HG03064 (cell line): ENCODE data around the gene RRP7A.
"Not testable (repeated sequence)": the region's sequence is repeated elsewhere in the genome, so short reads cannot be mapped to it uniquely, and the experiment has no call there.

ENCODE experiments used
- ATAC-seq: cut with Tn5 transposase; IDR thresholded peaks from one replicate; pipeline ENCODE4 v1.9.1; 2021; ENCODE audit warnings: low read depth; ENCODE audit not compliant: unreplicated experiment

RRP7A gene

DNA sequence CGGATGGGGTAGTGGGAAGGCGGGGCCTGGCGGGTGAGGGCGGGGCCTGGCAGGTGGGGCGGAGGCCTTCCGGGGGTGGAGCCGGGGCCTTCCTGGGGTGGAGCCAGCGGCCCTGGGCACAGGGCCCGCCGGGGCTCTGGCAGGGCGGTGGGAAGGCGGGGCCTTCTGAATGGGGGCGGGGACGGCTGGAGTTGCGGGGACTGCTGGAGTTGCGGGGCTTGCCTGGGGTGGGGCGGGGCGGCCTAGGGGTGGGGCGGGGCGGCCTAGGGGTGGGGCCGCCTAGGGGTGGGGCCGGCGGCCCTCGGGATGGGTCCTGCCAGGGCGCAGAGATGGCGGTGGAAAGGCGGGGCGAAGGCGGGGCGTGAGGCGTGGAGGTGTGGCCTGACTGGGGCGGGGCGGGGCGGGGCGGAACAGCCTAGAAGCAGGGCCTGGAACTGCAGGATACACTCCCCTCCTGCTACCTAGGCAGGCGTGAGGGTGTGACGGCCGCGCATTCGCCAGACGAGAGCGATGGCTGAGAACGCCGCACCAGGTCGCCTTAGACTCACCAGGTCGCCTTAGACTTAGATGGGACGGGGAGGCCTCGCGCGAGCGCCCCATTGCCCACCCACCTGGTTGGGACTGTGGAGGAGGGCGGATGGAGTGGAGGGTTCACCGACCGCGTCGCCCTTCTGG, 19.3 kb downstream of the RRP7A start:
- ATAC-seq = peak; percentile 71

DNA sequence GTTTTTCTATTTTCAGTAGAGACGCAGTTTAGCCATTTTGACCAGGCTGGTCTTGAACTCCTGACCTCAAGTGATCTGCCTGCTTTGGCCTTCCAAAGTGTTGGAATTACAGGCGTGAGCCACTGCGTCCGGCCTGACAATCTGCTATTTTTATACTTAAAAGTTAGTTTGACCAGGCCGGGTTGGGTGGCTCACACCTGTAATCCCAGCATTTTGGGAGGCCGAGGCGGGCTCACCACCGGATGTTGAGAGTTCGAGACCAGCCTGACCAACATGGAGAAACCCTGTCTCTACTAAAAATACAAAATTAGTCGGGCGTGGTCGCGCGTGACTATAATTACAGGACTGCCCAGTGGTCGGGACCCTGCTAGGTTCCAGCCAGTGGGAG, 19.8 kb downstream of the RRP7A start:
- ATAC-seq = not testable (repeated sequence)

DNA sequence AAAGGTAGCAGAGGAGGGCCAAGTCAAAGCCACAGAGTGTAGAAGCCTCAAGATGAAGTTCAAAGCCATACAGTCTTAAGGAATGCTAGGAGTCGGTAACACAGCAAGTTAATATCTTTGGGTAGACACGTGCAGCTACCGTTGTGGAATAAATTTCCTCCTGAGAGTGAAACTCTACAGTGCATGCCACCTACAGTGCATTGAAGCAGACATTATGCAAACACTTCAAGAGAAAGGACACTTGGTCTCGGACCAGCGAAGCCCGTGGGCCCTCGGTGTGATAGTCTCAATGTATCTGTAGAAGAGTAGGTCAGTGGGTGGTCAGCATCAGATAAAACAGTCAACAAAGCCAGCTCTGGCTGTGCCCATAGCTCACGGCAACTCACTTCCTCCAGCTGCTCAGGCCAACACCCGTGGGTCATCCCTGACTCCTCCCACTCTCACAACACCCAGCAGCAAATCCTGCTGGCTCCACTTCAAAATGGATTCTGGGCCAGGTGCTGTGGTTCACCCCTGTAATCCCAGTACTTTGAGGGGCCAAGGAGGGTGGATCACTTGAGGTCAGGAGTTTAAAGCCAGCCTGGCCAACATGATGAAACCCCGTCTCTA, 24.0 kb downstream of the RRP7A start:
- not testable (repeated sequence) for ATAC-seq

DNA sequence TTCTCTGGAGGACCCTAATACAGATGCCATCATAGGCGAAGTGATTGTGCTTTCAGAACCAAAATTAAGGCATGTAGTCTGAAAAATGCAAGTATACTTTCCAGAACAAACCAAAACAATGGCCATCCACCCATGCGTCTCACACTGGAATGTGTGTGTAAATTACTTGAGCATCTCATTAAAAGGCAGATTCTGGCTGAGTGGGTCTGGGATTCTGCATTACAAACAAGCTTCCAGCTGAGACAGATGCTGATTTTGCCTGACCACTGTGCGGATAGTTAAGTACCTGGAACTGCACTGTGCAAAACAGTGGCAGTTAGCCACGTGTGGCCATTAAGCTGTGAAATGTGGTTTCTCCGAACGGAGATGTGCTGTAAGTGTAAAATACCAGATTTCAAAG, 26.2 kb downstream of the RRP7A start:
- ATAC-seq = no peak

DNA sequence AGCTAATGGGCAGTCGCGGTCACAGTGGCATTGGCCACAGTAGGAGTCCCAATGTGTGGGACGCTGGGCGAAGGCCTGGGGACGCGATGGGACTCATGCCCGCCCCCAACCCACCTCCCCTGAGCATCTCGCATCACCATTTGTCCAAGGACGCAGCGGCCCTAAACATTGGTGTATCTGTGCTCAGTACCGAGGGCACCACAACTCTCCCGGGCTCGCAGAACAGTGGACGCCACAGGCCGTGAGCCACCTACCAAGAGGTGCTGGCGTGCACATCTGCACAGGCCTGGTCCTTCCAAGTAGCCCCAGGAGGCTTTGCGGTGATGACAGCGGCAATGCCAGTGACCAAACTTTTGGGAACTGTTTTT, 27.3 kb downstream of the RRP7A start:
- no peak for ATAC-seq

DNA sequence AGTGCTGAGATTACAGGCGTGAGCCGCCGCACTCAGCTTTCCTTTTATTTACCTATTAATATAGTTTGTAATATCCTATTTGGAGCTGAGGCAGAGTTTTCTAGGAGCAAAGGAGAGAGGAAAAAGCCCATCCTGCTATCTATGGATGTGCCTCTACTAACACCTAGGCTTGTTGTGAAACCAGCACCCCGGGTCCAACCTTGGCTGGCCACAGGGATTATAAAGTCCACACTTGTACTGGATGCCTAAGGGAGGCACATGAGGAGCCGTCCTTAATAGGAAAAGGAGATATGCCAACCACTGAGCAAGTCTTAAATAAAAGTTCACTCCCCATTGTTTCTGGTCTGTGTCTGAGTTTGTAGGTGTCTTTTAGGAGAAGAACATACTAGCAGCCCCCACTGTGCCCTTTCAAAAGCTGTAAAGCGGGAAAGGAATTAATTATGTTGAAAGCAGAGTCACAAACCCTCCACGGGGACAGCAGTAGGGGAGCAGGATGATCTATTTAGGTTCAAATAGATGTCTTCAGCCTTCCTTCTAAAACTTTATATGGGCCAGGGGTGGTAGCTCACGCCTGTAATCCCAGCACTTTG, 29.3 kb downstream of the RRP7A start:
- no peak for ATAC-seq

DNA sequence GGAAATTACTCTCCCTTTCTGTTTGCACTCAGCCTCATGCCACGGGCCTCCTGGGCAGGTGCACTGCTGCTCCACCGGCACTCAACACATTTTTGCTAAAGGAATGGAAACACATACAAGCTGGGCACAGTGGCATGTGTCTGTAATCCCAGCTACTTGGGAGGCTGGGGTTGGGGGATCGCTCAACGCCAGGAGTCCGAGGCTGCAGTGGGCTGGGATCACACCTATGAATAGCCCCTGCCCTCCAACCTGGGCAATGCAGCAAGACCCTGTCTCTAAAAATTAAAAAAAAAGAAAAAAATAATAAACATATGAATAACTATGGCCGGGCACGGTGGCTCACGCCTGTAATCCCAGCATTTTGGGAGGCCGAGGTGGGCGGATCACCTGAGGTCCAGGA, 30.6 kb downstream of the RRP7A start:
- no peak for ATAC-seq

DNA sequence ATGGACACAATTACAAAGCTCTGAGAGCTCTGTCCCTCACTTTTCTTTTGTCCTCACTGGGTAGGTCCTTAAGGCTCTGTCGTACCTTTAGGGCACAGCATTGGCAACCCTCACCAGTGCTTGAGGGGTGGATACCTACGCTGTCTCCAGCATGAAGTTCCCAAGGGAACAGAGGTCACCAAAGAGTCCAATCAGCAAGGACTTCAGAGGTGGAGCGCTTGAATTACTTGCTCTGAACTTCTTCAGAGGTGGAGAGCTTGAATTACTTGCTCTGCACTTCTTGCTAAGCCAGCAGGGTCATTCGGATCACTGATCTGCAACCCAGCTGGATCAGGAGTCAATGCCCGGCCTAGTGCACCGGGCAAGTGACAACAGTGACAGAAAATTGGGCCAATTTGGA, 35.1 kb downstream of the RRP7A start:
- ATAC-seq = no peak

DNA sequence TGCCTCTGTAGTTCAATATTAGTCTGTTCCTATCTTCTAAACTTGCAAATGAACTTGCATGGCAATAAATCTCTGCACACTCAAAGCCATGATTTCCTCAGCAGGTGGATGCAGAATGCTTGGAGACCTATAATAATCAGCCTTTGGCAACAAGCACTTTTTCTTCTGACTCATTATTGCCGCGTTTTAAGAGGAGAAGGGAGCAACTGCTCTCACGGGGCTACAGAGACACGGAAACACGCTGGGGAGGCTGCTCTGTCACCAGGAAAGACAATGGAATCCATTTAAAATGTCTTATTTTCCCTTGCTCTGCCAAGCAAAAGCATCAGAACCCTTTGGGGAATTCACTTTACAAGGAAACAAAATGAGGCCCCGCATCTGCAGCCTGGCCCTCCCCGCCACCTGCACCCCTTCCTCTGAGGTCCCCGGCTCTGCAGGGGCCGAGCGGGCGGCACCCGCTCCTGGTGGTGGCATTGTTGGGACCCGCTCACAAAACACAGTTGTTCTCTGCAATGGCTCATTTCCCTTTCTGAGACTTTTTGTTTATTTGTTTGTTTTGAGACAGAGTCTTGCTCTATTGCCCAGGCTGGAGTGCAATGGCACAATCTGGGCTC, 35.9 kb downstream of the RRP7A start:
- not testable (repeated sequence) for ATAC-seq

DNA sequence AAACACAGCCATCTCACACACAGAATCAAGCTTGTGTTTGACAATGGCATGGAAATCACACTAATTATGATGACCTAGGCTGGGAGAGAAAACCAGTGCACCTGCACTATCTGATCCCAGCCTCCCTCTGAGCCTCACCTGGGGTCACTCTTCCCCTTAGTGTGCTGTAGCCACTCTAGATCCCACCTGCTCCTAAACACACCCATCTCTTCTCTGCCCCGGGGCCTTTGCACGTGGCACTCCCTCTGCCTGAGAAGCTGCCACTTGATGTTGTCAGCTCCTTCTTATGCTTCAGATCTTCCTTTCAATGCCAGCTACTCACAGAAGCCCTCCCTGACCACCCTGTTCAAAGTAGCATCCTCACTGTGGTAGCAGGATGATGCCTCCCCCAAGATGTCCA, 44.5 kb downstream of the RRP7A start:
- ATAC-seq = no peak

DNA sequence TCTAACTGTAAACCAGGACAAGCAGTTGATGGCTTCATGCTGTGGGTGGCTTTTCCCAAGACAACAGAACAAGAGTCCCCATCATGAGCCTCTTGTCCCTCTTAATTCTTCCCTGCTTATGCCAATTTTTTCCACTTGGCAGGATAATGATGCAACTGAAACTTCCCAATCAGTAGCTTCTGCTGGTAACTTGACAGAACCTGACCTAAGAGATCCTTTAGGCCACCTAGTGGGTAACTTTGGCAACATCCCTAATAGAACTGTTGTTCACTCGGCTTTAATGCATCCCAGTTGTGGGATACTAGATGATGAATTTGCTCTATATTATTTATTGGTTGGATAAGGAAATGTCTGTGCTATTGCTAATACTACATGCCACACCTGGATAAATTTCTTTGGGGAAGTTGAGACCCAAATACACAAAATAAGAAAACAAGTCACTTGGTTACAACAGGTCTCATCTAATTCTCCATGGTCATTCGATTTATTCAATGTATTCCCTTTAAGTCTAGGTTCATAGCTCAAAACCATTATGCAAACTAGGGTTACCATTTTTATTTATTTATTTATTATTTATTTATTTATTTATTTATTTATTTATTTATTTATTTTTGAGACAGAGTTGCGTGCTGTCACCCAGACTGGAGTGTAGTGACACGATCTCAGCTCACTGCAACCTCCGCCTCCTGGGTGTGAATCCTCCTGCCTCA, 46.0 kb downstream of the RRP7A start:
- ATAC-seq = no peak

DNA sequence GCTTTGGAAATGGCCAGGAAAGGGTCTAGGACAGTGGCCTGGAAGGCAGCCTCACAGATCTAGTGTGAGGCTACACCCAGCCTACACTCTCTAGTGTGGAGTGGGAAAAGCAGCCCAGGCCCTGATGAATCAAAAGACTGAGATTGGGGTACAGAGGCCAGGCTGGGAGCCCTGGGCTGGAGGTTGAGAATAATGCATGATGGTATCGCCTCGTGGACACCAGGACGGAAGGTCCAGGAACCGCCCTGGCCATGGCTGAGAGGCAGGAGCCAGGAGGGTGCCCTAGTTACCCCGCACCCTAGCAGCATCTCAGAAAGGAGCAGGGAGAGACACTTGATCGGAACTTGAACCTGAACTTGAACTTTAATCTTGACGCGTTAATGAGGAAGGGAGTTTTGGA, 46.9 kb downstream of the RRP7A start:
- ATAC-seq = no peak

DNA sequence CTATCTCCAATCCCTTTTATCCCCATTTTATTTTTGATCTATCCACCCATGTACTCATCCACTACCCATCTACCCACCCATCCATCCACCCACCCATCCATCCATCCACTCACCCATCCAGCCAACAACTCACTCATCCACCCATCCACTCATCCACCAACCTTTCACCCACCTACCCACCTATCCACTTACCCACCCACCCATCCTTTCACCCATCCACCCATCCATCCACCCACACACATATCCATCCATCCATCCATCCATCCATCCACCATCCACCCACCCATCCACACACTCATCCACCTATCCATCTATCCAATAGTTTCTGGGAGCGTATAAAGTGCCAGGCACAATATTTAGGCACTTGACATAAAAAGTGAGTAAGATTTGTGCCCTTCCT, 48.2 kb downstream of the RRP7A start:
- no peak for ATAC-seq

DNA sequence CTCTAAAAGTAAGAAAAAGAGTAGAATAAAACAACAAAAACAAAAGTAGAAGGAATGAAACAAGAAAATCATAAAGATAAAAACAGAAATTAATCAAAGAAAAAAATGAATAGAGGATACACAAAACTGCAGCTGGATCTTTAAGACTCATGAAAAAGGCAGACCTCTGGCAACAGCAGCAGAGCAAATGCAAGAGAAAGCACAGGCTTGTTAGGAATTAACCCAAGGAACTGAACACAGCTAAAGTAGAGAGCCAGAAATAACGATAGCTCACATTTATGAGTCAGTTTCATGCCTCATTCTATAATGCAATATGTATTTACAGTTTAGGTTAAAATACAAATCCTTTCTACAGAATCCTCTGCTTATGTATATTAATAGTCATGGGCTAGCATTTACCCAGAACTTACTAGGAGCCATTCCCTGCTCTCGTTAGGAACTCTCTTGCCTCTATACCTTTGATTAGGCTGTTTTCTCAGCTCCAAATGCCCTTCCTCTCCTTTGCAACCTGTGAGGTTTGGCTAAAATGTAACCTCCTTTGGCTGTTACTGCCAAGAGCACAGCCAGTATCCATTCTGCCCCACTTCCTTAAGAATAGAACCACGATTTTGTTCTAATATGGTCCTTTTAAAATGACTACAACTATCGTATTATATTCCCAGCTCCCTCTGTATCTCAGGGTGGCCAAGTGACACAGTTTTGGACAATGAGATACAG, 49.1 kb downstream of the RRP7A start:
- no peak for ATAC-seq

DNA sequence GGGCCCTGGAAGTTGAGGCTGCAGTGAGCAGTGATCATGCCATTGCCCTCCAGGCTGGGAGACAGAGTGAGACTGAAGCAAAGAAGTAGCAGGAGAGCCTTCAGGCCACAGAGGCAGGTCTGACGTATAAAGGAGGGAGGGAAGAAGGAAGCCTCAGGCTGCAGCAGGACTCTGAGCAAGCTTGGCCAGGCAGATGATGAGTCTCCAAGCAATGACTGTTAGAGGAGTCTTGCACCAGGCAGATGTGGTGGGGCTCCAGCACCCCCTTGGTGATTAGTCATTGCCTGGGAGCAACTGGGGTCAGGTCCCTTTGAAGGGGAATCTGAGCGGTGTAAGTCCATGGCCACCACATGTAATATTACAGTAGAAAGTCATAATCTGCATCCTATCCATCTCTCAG, 50.8 kb downstream of the RRP7A start:
- ATAC-seq = no peak

DNA sequence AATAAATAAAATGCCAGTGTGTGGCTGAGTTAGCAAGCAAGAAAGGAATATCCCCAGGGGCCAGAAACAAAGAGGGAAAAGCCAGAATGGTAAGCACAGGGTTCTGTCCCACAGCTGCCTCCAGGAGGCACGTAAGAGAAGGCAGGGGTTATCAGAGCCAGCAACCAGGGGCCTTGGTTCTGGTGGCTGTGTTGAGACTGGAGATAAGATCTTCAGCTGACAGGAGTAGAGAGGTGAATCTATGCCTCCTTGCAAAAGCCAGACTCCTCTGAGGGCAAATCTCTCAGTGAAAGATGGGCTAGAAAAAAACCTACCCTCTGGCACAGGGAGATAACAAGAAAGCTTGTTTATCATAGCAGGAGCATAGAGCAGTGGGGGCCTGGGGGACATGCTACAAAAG, 57.6 kb downstream of the RRP7A start:
- ATAC-seq = no peak

DNA sequence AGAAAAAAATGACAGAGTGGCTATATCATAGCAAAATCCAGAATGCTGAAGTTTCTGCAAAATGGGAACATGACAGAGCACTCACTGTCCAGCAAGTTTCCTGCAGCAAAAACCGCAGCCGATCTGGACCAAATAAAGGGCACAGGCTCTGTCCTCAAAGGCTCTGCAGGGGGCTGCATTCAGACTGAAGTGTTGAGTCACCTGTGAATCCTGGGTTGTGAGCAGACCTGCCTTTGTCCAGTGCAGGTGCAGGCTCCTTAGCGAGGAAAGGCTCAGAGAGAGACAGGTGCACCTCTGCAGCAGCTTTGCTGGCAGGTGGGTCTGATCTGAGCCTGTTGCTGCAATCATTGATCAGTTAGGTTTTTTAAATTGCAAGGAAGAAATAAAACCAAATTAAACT, 58.1 kb downstream of the RRP7A start:
- no peak for ATAC-seq
